Fibroblast of upper back skin (primary cell): ENCODE data around the gene SOX10.
"Not testable (repeated sequence)": the region's sequence is repeated elsewhere in the genome, so short reads cannot be mapped to it uniquely, and the experiment has no call there.

Source experiments
- DNase-seq: peaks from one replicate; pipeline ENCODE4 v3.0.0-alpha.2; 2013

SOX10 gene

GRCh38 chr22:37985751-37986281 is 1.5 kb upstream of the SOX10 start:
- no peak for DNase-seq

- DNase-seq, result no peak
These were observed 763 bp upstream of the SOX10 start for GRCh38 chr22:37985050-37985585.

- DNase-seq, result no peak
These were observed 1.2 kb downstream of the SOX10 start for GRCh38 chr22:37982938-37983859.

GRCh38 chr22:37982151-37982785 is 2.1 kb downstream of the SOX10 start:
- DNase-seq, result no peak

- no peak for DNase-seq
These were observed 2.9 kb downstream of the SOX10 start for GRCh38 chr22:37981282-37982011.

- DNase-seq, result no peak
These were observed 4.6 kb downstream of the SOX10 start for GRCh38 chr22:37979782-37980181.

- no peak for DNase-seq
These were observed 7.8 kb downstream of the SOX10 start for GRCh38 chr22:37976547-37976946.

GRCh38 chr22:37976022-37976421 is 8.3 kb downstream of the SOX10 start:
- not testable (repeated sequence) for DNase-seq

GRCh38 chr22:37975153-37975552 is 9.2 kb downstream of the SOX10 start:
- DNase-seq, result no peak

GRCh38 chr22:37973271-37974170 is 10.8 kb downstream of the SOX10 start:
- DNase-seq, result no peak

- no peak for DNase-seq
These were observed 11.8 kb downstream of the SOX10 start for GRCh38 chr22:37972527-37972926.

GRCh38 chr22:37971475-37972434 is 12.6 kb downstream of the SOX10 start:
- no peak for DNase-seq

GRCh38 chr22:37970864-37971263 is 13.5 kb downstream of the SOX10 start:
- DNase-seq, result no peak

GRCh38 chr22:37968452-37969251 is 15.7 kb downstream of the SOX10 start:
- no peak for DNase-seq

- DNase-seq, result no peak
These were observed 16.5 kb downstream of the SOX10 start for GRCh38 chr22:37967637-37968451.

GRCh38 chr22:37967147-37967546 is 17.2 kb downstream of the SOX10 start:
- no peak for DNase-seq

GRCh38 chr22:37965940-37966664 is 18.3 kb downstream of the SOX10 start:
- peak; percentile 26 for DNase-seq

GRCh38 chr22:37961062-37961461 is 23.3 kb downstream of the SOX10 start:
- DNase-seq, result no peak
